ENCODE results near the gene SCAMP4. TPM values are rescaled to one million over a fixed set of nuclear protein-coding genes. Genes with fewer than 3 reads are reported as not detected.

The SCAMP4 gene
- total and polyA plus RNA-seq, 9 of the 15 experiments (the other 6 are each of a cell fraction or from before 2014, with no cell fraction given): 0.81 to 45.9 (median 12.8) TPM

DNA sequence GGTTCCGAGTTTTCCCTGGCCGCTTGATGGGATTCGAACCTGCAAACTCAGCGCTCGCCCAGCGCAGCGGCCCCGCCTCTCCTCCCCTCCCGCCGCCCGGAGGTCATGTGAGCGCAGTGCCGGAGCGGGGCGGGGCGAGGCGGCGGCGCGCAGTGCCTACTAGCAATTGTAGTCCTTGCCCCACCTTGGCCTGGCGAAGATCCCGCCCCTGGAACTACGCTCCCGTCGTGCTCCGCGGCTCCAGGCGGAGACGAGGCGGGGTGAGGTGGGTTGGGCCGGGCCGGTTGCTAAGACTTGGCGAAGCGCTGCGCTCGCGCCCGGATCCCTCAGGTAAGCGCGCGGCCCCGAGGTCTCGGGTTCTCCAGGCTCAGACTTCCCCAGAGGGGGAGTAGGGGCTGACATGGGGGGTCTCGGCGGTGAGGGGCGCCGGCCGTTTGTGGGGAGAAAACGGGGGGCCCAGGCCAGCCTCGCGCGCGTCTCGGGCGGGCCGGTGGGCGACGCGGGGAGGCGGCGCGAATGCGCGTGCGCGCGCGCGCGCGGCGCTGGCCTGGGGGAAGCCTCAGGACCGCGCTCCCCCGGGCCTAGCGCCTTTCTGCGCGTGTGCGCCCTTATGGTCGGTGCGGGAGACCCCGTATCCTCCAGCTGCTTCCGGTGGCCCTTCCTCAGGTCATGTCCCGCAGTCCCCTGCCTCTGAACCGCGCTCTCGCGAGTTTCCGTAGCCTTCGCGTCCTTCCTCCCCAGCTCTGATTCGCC lies at the start of gene SCAMP4, which contains the start of gene ADAT3 (continued):
- TF ChIP-seq, protein P1, sequence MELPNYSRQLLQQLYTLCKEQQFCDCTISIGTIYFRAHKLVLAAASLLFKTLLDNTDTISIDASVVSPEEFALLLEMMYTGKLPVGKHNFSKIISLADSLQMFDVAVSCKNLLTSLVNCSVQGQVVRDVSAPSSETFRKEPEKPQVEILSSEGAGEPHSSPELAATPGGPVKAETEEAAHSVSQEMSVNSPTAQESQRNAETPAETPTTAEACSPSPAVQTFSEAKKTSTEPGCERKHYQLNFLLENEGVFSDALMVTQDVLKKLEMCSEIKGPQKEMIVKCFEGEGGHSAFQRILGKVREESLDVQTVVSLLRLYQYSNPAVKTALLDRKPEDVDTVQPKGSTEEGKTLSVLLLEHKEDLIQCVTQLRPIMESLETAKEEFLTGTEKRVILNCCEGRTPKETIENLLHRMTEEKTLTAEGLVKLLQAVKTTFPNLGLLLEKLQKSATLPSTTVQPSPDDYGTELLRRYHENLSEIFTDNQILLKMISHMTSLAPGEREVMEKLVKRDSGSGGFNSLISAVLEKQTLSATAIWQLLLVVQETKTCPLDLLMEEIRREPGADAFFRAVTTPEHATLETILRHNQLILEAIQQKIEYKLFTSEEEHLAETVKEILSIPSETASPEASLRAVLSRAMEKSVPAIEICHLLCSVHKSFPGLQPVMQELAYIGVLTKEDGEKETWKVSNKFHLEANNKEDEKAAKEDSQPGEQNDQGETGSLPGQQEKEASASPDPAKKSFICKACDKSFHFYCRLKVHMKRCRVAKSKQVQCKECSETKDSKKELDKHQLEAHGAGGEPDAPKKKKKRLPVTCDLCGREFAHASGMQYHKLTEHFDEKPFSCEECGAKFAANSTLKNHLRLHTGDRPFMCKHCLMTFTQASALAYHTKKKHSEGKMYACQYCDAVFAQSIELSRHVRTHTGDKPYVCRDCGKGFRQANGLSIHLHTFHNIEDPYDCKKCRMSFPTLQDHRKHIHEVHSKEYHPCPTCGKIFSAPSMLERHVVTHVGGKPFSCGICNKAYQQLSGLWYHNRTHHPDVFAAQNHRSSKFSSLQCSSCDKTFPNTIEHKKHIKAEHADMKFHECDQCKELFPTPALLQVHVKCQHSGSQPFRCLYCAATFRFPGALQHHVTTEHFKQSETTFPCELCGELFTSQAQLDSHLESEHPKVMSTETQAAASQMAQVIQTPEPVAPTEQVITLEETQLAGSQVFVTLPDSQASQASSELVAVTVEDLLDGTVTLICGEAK (IDR thresholded peaks at IDR 0.05): peak; percentile 87
- TF ChIP-seq, protein P1 (CRISPR knock-in tag; IDR thresholded peaks at IDR 0.05): no peak
- TF ChIP-seq GATA2 (CRISPR knock-in tag; IDR thresholded peaks at IDR 0.05) (no peak), ZNF384 (IDR thresholded peaks at IDR 0.05; ENCODE audit: low read depth, low read length) (no peak), GABPB1 (CRISPR knock-in tag; IDR thresholded peaks at IDR 0.05) (peak; percentile 96), PHB2 (IDR thresholded peaks at IDR 0.05; ENCODE audit: low read depth) (no peak), ILK (tag; IDR thresholded peaks at IDR 0.05; ENCODE audit: borderline replicate concordance, low read depth) (no peak)
- TF ChIP-seq, protein P2, sequence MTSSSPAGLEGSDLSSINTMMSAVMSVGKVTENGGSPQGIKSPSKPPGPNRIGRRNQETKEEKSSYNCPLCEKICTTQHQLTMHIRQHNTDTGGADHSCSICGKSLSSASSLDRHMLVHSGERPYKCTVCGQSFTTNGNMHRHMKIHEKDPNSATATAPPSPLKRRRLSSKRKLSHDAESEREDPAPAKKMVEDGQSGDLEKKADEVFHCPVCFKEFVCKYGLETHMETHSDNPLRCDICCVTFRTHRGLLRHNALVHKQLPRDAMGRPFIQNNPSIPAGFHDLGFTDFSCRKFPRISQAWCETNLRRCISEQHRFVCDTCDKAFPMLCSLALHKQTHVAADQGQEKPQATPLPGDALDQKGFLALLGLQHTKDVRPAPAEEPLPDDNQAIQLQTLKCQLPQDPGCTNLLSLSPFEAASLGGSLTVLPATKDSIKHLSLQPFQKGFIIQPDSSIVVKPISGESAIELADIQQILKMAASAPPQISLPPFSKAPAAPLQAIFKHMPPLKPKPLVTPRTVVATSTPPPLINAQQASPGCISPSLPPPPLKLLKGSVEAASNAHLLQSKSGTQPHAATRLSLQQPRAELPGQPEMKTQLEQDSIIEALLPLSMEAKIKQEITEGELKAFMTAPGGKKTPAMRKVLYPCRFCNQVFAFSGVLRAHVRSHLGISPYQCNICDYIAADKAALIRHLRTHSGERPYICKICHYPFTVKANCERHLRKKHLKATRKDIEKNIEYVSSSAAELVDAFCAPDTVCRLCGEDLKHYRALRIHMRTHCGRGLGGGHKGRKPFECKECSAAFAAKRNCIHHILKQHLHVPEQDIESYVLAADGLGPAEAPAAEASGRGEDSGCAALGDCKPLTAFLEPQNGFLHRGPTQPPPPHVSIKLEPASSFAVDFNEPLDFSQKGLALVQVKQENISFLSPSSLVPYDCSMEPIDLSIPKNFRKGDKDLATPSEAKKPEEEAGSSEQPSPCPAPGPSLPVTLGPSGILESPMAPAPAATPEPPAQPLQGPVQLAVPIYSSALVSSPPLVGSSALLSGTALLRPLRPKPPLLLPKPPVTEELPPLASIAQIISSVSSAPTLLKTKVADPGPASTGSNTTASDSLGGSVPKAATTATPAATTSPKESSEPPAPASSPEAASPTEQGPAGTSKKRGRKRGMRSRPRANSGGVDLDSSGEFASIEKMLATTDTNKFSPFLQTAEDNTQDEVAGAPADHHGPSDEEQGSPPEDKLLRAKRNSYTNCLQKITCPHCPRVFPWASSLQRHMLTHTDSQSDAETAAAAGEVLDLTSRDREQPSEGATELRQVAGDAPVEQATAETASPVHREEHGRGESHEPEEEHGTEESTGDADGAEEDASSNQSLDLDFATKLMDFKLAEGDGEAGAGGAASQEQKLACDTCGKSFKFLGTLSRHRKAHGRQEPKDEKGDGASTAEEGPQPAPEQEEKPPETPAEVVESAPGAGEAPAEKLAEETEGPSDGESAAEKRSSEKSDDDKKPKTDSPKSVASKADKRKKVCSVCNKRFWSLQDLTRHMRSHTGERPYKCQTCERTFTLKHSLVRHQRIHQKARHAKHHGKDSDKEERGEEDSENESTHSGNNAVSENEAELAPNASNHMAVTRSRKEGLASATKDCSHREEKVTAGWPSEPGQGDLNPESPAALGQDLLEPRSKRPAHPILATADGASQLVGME (CRISPR knock-in tag; IDR thresholded peaks at IDR 0.05): no peak
- TF ChIP-seq, protein P3, sequence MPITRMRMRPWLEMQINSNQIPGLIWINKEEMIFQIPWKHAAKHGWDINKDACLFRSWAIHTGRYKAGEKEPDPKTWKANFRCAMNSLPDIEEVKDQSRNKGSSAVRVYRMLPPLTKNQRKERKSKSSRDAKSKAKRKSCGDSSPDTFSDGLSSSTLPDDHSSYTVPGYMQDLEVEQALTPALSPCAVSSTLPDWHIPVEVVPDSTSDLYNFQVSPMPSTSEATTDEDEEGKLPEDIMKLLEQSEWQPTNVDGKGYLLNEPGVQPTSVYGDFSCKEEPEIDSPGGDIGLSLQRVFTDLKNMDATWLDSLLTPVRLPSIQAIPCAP (CRISPR knock-in tag; IDR thresholded peaks at IDR 0.05; ENCODE audit: borderline replicate concordance): no peak

Measured in K562 (cell line).